Suprapubic skin (tissue), 3 donors: Measurements from ENCODE around the gene CDH16.

Experiments used
- CTCF ChIP-seq, 2 donors: fragments of 200-600 bp in 1 of 2; fragments of 450-650 bp in 1 of 2; sonication (generic) in 1 of 2; IDR thresholded peaks; one replicate each; pipeline ENCODE4 v1.5.1; 2016 to 2019; ENCODE audit warnings: antibody characterized with exemption in 2 of 2, mild to moderate bottlenecking in 1 of 2, moderate library complexity in 1 of 2
- EP300 ChIP-seq: sonication (generic); formaldehyde crosslinking; IDR thresholded peaks from one replicate; pipeline ENCODE4 v1.6.1; 2017; ENCODE audit warnings: antibody characterized with exemption
- POLR2A ChIP-seq, 2 donors: fragments of 450-650 bp; IDR thresholded peaks; one replicate each; pipeline ENCODE4 v1.6.1; 2017; ENCODE audit warnings: antibody characterized with exemption in 2 of 2, mild to moderate bottlenecking in 2 of 2, moderate library complexity in 2 of 2

DNA sequence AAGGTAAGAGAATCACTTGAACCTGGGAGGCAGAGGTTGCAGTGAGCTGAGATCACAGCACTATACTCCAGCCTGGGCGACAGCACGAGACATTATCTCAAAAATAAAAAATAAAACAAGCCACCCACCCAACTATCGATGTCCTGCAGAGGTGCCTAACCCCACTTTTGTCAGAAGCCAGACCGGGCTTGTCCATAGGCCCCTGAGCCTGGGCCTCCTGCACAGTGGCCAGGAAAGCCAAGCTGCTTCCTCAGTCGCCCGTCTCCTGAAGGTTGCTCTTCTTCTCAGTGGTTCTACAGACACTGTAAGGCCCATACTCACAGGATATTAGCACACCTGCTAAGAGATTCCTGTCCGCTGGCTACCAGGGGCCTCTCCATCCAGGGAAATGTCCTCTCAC lies 27.9 kb upstream of the CDH16 start:
- TF ChIP-seq CTCF (IDR thresholded peaks at IDR 0.05), result no peak
- TF ChIP-seq POLR2A (IDR thresholded peaks at IDR 0.05), result no peak
- no peak for TF ChIP-seq EP300
